ENCODE data around the gene GGT5. TPM values are rescaled to one million over a fixed set of nuclear protein-coding genes. Genes with fewer than 3 reads are reported as not detected.

GGT5 gene
- total RNA-seq, 1 experiment from 2014 or later, result not detected

- no peak overlapping the region for H3K4me2 ChIP-seq
- no peaks in the 10 kb centered on the region for H3K79me2 ChIP-seq (ENCODE audit: low read depth)
- DNase-seq, result no peak
- peaks cover 14% of the 10 kb centered on the region for H3K4me1 ChIP-seq (replicated peaks; ENCODE audit: insufficient read depth)
- ChIA-PET CTCF (interaction anchor here (0.6 kb wide), 1 partner anchor 23 kb away, joined by 8 read pairs; no protein-coding TSS in a partner anchor), POLR2A (ENCODE audit: unreplicated experiment) (interaction anchor here (0.6 kb wide), 1 partner anchor 168 kb away, joined by 4 read pairs; no protein-coding TSS in a partner anchor)
- intact Hi-C loops (cut with micrococcal nuclease; ENCODE audit: unreplicated experiment), result no loop called here
- H3K9me2 ChIP-seq (ENCODE audit: insufficient read depth), result no peaks in the 10 kb centered on the region
- H4K20me1 ChIP-seq (ENCODE audit: insufficient read depth), result no peaks in the 10 kb centered on the region
- H3K9me3 ChIP-seq (ENCODE audit: insufficient read depth, low read depth), result no peaks in the 10 kb centered on the region
- no peaks in the 10 kb centered on the region for H3K36me3 ChIP-seq (ENCODE audit: low read depth)
- no peak overlapping the region for H3K4me3 ChIP-seq
- H3K27ac ChIP-seq, result no peak overlapping the region
- peaks cover 10% of the 10 kb centered on the region; the same call in 1 of the 2 replicates for H3F3A ChIP-seq (ENCODE audit: insufficient read depth, low read depth)
- TF ChIP-seq, protein P1, sequence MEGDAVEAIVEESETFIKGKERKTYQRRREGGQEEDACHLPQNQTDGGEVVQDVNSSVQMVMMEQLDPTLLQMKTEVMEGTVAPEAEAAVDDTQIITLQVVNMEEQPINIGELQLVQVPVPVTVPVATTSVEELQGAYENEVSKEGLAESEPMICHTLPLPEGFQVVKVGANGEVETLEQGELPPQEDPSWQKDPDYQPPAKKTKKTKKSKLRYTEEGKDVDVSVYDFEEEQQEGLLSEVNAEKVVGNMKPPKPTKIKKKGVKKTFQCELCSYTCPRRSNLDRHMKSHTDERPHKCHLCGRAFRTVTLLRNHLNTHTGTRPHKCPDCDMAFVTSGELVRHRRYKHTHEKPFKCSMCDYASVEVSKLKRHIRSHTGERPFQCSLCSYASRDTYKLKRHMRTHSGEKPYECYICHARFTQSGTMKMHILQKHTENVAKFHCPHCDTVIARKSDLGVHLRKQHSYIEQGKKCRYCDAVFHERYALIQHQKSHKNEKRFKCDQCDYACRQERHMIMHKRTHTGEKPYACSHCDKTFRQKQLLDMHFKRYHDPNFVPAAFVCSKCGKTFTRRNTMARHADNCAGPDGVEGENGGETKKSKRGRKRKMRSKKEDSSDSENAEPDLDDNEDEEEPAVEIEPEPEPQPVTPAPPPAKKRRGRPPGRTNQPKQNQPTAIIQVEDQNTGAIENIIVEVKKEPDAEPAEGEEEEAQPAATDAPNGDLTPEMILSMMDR (conservative IDR thresholded peaks at IDR 0.05), result peak; percentile 43; the same call in 1 of the 2 replicates
- TF ChIP-seq EZH2 (IDR thresholded peaks at IDR 0.05; ENCODE audit: low read depth), result no peak
- H3K27me3 ChIP-seq (ENCODE audit: insufficient read depth, low read depth), result no peaks in the 10 kb centered on the region
- no TSS peak for BruUV-seq (replicated peaks)
- H2AFZ ChIP-seq, result no peak overlapping the region
Measured at GRCh38 chr22:24178502-24179440, 66.1 kb downstream of the GGT5 start.

DNA sequence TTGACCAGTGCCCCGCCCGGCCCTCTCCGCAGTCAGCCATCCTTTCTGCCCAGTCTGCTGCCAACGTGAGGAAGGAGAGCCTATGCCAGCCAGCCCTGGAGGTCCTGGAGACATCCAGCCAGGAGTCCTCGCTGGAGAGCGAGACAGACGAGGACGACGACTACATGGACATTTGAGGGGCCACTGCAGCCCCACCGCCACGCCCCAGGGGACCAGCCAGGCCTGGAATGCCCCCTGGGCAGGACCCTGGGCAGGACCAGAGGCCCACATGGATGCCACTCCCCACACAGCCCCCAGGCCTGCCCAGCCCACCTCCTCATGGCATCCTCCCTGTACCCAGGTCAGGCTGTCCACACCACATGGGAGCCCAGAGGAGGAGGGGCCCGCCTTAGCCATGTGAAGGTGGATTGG is 66.9 kb downstream of the GGT5 start:
- no peak for TF ChIP-seq EZH2 (IDR thresholded peaks at IDR 0.05; ENCODE audit: low read depth)
- TF ChIP-seq, protein P1 (conservative IDR thresholded peaks at IDR 0.05), result no peak
- Histone ChIP-seq H3F3A (ENCODE audit: insufficient read depth, low read depth) (peaks cover 10% of the 10 kb centered on the region; the same call in 1 of the 2 replicates), H3K27ac (no peak overlapping the region), H3K79me2 (ENCODE audit: low read depth) (no peaks in the 10 kb centered on the region), H3K4me3 (no peak overlapping the region), H3K9me3 (ENCODE audit: insufficient read depth, low read depth) (no peaks in the 10 kb centered on the region), H3K4me2 (no peak overlapping the region), H3K4me1 (replicated peaks; ENCODE audit: insufficient read depth) (peaks cover 14% of the 10 kb centered on the region), H3K9me2 (ENCODE audit: insufficient read depth) (no peaks in the 10 kb centered on the region), H4K20me1 (ENCODE audit: insufficient read depth) (no peaks in the 10 kb centered on the region), H3K36me3 (ENCODE audit: low read depth) (no peaks in the 10 kb centered on the region), H2AFZ (no peak overlapping the region), H3K27me3 (ENCODE audit: insufficient read depth, low read depth) (no peaks in the 10 kb centered on the region)
- intact Hi-C loops (cut with micrococcal nuclease; ENCODE audit: unreplicated experiment), result no loop called here
- no peak for DNase-seq
- ChIA-PET CTCF (interaction anchor here (0.7 kb wide), 1 partner anchor 1014 kb away, joined by 7 read pairs; no protein-coding TSS in a partner anchor), POLR2A (ENCODE audit: unreplicated experiment) (no interaction called here)
- BruUV-seq (replicated peaks), result no TSS peak

GRCh38 chr22:24177456-24177855 is 67.4 kb downstream of the GGT5 start:
- Histone ChIP-seq H3K27ac (no peak overlapping the region), H3K9me3 (ENCODE audit: insufficient read depth, low read depth) (no peaks in the 10 kb centered on the region), H3K36me3 (ENCODE audit: low read depth) (no peaks in the 10 kb centered on the region), H3K4me2 (no peak overlapping the region), H4K20me1 (ENCODE audit: insufficient read depth) (no peaks in the 10 kb centered on the region), H3K4me1 (replicated peaks; ENCODE audit: insufficient read depth) (peaks cover 14% of the 10 kb centered on the region), H2AFZ (no peak overlapping the region), H3K4me3 (no peak overlapping the region), H3K9me2 (ENCODE audit: insufficient read depth) (no peaks in the 10 kb centered on the region), H3K27me3 (ENCODE audit: insufficient read depth, low read depth) (no peaks in the 10 kb centered on the region), H3K79me2 (ENCODE audit: low read depth) (no peaks in the 10 kb centered on the region), H3F3A (ENCODE audit: insufficient read depth, low read depth) (peaks cover 10% of the 10 kb centered on the region; the same call in 1 of the 2 replicates)
- TF ChIP-seq, protein P1 (conservative IDR thresholded peaks at IDR 0.05), result no peak
- no peak for TF ChIP-seq EZH2 (IDR thresholded peaks at IDR 0.05; ENCODE audit: low read depth)
- no peak for DNase-seq
- no TSS peak for BruUV-seq (replicated peaks)
- intact Hi-C loops (cut with micrococcal nuclease; ENCODE audit: unreplicated experiment), result no loop called here
- ChIA-PET CTCF (interaction anchor here (0.7 kb wide), 1 partner anchor 1014 kb away, joined by 7 read pairs; no protein-coding TSS in a partner anchor), POLR2A (ENCODE audit: unreplicated experiment) (no interaction called here)

Measured in PC-9 (cell line).